ENCODE measurements around the gene BEND6.
"Not testable (repeated sequence)": the region's sequence is repeated elsewhere in the genome, so short reads cannot be mapped to it uniquely, and the experiment has no call there.

The BEND6 gene

DNA sequence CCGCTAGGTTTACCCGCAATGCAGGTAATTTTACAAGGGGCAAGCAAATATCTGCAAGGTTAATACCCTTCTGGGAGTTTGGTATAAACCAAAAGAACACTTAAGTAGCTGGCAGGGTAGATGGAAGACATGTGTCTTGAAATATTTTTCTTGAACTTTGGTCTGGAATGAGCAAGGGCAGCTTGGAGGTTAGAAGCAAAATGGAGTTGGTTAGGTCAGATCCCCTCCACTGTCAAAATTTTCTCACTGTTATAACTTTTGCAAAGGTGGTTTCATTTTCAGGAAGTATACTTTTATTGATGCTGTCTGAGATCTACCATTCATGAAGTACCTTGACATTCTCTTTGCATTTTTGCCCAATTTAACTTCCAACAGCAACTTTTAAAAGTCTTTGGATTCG lies 78.3 kb downstream of the BEND6 start:
- Histone ChIP-seq H3K27me3 (ENCODE audit: control insufficient read depth, insufficient read depth, low read length) (no peaks in the 10 kb centered on the region), H3K4me1 (ENCODE audit: control insufficient read depth, insufficient read depth, low read length) (peaks cover 12% of the 10 kb centered on the region), H3K27ac (ENCODE audit: low read depth, low read length) (no peak overlapping the region), H3K4me3 (ENCODE audit: low read depth, low read length) (no peak overlapping the region), H3K9ac (ENCODE audit: low read depth, low read length) (no peak overlapping the region), H3K36me3 (ENCODE audit: control insufficient read depth, insufficient read depth, low read length) (no peaks in the 10 kb centered on the region), H3K9me3 (ENCODE audit: control insufficient read depth, insufficient read depth, low read length) (no peaks in the 10 kb centered on the region)

DNA sequence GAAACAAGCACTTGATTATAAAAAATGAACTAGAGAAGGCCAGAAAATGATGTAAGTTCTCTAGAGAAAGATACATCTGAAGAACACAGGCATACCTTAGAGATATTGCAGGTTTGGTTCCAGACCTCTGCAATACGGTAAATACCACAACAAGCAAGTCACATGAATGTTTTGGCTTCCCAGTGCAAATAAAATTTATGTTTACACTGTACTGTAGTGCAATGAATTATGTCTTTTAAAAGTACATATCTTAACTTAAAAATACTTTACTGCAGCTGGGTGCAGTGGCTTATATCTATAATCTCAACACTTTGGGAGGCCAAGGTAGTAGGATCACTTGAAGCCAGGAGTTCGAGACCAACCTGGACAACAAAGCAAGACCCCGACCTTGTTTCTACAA lies 80.6 kb downstream of the BEND6 start:
- no peak overlapping the region for H3K9ac ChIP-seq (ENCODE audit: low read depth, low read length)
- no peaks in the 10 kb centered on the region for H3K27me3 ChIP-seq (ENCODE audit: control insufficient read depth, insufficient read depth, low read length)
- no peaks in the 10 kb centered on the region for H3K36me3 ChIP-seq (ENCODE audit: control insufficient read depth, insufficient read depth, low read length)
- H3K9me3 ChIP-seq (ENCODE audit: control insufficient read depth, insufficient read depth, low read length): no peaks in the 10 kb centered on the region
- H3K4me3 ChIP-seq (ENCODE audit: low read depth, low read length): no peak overlapping the region
- H3K27ac ChIP-seq (ENCODE audit: low read depth, low read length): no peak overlapping the region
- peaks cover 8% of the 10 kb centered on the region for H3K4me1 ChIP-seq (ENCODE audit: control insufficient read depth, insufficient read depth, low read length)

DNA sequence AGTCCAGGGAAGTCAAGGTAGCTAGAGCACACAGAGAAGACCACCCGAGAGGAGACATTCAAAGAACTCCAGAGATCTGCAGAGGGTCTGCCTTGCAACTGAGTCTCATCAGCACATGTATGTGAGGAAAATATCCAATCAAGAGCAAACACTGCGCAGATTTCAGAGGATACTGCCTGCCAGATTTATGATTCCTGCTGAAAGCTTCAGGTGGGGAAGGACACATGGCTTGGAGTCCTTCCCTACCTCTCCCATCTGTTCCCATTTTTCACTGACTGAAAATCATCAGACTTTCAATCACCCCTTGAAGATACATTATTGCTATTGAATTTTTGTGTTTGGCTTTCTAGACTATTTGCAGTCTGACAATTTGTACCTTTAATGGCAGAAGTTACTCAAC lies 84.0 kb downstream of the BEND6 start:
- H3K27me3 ChIP-seq (ENCODE audit: control insufficient read depth, insufficient read depth, low read length): no peaks in the 10 kb centered on the region
- H3K36me3 ChIP-seq (ENCODE audit: control insufficient read depth, insufficient read depth, low read length): no peaks in the 10 kb centered on the region
- H3K4me3 ChIP-seq (ENCODE audit: low read depth, low read length): no peak overlapping the region
- no peak overlapping the region for H3K9ac ChIP-seq (ENCODE audit: low read depth, low read length)
- no peaks in the 10 kb centered on the region for H3K9me3 ChIP-seq (ENCODE audit: control insufficient read depth, insufficient read depth, low read length)
- no peaks in the 10 kb centered on the region for H3K4me1 ChIP-seq (ENCODE audit: control insufficient read depth, insufficient read depth, low read length)
- no peak overlapping the region for H3K27ac ChIP-seq (ENCODE audit: low read depth, low read length)

DNA sequence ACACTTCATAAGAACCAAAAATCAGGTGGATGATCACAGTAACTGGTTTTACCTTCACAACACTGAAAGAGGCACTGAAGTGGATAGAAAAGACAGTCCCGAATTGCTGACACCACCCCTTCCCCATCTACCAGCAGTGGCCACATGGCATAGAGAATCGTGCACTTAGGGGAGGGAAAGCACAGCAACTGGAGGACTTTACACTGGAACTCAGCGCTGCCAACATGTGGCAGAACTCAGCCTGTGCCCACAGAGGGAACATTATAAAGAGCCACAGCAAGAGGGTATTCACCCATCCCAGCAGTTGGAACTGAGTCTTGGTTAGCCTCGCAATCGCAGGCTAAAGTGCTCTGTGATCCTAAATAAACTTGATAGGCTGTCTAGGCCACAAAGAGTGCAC lies 85.1 kb downstream of the BEND6 start:
- Histone ChIP-seq H3K27ac (ENCODE audit: low read depth, low read length) (no peak overlapping the region), H3K27me3 (ENCODE audit: control insufficient read depth, insufficient read depth, low read length) (no peaks in the 10 kb centered on the region), H3K36me3 (ENCODE audit: control insufficient read depth, insufficient read depth, low read length) (no peaks in the 10 kb centered on the region), H3K4me3 (ENCODE audit: low read depth, low read length) (no peak overlapping the region), H3K4me1 (ENCODE audit: control insufficient read depth, insufficient read depth, low read length) (no peaks in the 10 kb centered on the region), H3K9me3 (ENCODE audit: control insufficient read depth, insufficient read depth, low read length) (no peaks in the 10 kb centered on the region), H3K9ac (ENCODE audit: low read depth, low read length) (no peak overlapping the region)

DNA sequence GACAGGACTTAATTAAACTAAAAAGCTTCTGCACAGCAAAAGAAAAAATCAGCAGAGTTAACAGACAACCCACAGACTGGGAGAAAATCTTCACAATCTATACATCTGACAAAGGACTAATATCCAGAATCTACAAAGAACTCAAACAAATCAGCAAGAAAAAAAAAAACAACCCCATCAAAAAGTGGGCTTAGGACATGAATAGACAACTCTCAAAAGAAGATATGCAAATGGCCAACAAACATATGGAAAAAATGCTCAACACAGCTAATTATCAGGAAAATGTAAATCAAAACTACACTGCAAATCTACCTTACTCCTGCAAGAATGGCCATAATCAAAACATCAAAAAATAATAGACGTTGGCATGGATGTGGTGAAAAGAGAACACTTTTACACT lies 89.2 kb downstream of the BEND6 start:
- H3K9ac ChIP-seq (ENCODE audit: low read depth, low read length); H3K27me3 ChIP-seq (ENCODE audit: control insufficient read depth, insufficient read depth, low read length); H3K9me3 ChIP-seq (ENCODE audit: control insufficient read depth, insufficient read depth, low read length); H3K4me1 ChIP-seq (ENCODE audit: control insufficient read depth, insufficient read depth, low read length); H3K36me3 ChIP-seq (ENCODE audit: control insufficient read depth, insufficient read depth, low read length); H3K27ac ChIP-seq (ENCODE audit: low read depth, low read length); H3K4me3 ChIP-seq (ENCODE audit: low read depth, low read length): not testable (repeated sequence)

DNA sequence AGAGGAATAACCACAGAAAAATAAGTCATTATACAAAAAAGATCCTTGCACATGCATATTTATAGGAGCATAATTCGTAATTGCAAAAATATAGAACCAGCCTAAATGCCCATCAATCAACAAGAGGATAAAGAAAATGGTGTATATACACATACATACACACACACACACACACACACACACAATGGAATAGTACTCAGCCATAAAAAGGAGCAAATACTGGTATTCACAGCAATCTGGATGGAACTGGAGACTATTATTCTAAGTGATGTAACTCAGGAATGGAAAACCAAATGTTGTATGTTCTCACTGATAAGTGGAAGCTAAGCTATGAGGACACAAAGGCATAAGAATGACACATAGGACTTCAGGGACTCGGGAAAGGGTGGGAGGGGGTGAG lies 89.7 kb downstream of the BEND6 start:
- H3K9me3 ChIP-seq (ENCODE audit: control insufficient read depth, insufficient read depth, low read length): no peaks in the 10 kb centered on the region
- no peak overlapping the region for H3K9ac ChIP-seq (ENCODE audit: low read depth, low read length)
- no peaks in the 10 kb centered on the region for H3K27me3 ChIP-seq (ENCODE audit: control insufficient read depth, insufficient read depth, low read length)
- peaks cover 8% of the 10 kb centered on the region for H3K36me3 ChIP-seq (ENCODE audit: control insufficient read depth, insufficient read depth, low read length)
- no peak overlapping the region for H3K27ac ChIP-seq (ENCODE audit: low read depth, low read length)
- H3K4me3 ChIP-seq (ENCODE audit: low read depth, low read length): no peak overlapping the region
- no peaks in the 10 kb centered on the region for H3K4me1 ChIP-seq (ENCODE audit: control insufficient read depth, insufficient read depth, low read length)

DNA sequence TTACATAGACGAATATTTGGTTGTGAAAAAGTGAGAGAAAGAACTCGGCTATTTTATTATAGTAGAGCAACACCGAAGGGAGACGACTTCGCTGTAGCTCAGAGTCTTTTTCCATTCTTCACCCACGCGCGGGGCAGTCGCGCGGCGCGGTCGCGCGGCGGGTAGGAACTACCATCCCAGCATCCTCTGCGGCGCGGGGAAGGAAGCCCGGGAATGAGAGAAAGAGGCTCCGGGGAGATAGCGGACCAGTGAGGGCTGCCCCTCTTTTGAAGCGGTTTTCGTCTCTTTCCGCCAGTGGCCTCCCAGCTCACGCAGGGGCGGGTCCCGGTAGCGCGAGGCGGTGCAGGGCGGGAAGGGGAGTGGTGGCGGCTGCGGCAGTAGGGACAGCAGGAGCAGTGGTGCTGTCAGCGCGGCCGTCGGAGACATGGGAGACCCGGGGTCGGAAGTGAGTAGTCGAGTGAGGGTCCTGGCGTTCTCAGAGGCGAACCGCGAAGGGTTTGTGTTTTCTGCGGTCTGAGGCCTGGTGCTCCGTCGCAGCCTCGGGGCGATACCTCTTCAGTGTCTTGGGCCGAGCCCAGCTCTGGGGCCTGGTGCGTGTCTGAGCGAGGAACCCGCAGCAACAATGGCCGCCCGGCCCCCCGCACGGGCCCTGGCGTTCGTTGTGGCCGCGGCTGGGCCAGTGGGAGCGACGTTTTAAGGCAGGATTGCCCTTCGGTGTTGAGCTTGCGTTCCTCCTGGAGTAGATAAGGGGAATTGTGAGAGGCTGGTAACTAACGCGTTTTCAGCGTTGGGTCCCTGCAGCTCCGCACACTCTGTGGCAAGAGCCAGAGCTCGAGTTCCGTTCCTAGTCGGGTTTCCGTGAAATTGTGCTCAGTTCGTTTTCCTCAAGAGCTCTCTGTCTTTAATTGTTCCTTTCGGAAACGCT lies 91.7 kb downstream of the BEND6 start, which contains the start of gene KIAA1586:
Gene KIAA1586 (plus strand): TSS at position 362 of the 925 bp plus-strand sequence. CDS start 63 bp downstream, at position 425.
- Histone ChIP-seq H3K9ac (ENCODE audit: low read depth, low read length) (peak within 1 kb of the TSS; percentile 31), H3K4me3 (ENCODE audit: low read depth, low read length) (peak within 1 kb of the TSS; percentile 80), H3K27ac (ENCODE audit: low read depth, low read length) (peak within 1 kb of the TSS; percentile 78), H3K36me3 (ENCODE audit: control insufficient read depth, insufficient read depth, low read length) (peaks cover 22% of the 10 kb centered on the region)
- H3K4me1 ChIP-seq (ENCODE audit: control insufficient read depth, insufficient read depth, low read length); H3K27me3 ChIP-seq (ENCODE audit: control insufficient read depth, insufficient read depth, low read length); H3K9me3 ChIP-seq (ENCODE audit: control insufficient read depth, insufficient read depth, low read length): not testable (repeated sequence)

DNA sequence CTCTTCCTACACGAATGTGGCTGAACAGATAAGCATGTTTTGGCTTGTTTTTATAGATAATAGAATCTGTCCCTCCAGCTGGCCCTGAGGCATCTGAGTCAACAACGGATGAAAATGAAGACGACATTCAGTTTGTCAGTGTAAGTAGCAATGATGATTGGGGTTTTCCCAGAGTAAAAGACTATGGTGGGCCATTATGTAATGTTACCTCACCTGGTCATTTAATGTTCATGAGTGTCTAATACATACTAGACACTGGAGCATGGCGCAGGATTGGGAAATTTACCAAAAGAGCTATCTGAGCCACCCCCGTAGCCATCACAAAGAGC lies 92.3 kb downstream of the BEND6 start:
- H3K4me3 ChIP-seq (ENCODE audit: low read depth, low read length); H3K9me3 ChIP-seq (ENCODE audit: control insufficient read depth, insufficient read depth, low read length); H3K4me1 ChIP-seq (ENCODE audit: control insufficient read depth, insufficient read depth, low read length); H3K27me3 ChIP-seq (ENCODE audit: control insufficient read depth, insufficient read depth, low read length); H3K9ac ChIP-seq (ENCODE audit: low read depth, low read length); H3K27ac ChIP-seq (ENCODE audit: low read depth, low read length): not testable (repeated sequence)
- H3K36me3 ChIP-seq (ENCODE audit: control insufficient read depth, insufficient read depth, low read length): peaks cover 29% of the 10 kb centered on the region

DNA sequence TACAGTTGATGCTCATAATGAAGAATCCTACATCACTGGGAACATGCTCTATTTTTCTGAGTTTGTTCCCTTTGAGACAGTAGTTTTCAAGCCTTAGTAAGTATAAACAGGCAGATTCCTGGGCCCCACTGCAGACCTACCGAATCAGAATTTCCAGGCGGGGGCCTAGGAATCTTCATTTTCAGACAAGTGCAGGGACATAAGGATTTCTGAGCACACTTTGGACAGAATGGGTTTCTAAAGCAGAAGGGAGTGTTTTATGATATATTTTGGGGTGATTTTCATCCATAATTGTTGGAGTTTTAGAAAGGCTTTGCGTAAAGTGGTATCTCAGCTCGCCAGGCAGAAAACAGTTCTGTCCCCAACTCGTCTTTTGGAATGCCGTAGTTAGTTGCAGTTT lies 93.0 kb downstream of the BEND6 start:
- H3K27ac ChIP-seq (ENCODE audit: low read depth, low read length); H3K9ac ChIP-seq (ENCODE audit: low read depth, low read length): not testable (repeated sequence)

DNA sequence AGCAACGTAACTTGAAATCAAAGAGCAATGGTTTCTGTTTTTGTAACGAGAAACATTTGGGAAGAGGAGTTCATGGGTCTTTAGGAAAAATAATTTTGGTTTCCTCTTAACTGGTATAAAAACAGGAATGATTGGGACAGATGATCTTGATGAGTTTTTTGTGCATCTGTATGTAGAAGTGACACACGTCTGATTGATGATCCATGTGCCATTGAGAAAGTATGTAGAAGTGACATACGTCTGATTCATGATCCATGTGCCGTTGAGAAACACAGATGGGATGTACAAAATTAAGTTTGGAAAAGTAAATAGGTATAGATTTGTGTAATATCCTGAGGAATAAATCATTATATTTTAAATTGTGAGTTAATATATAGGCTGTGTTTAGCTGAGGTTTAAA lies 93.7 kb downstream of the BEND6 start:
- peaks cover 42% of the 10 kb centered on the region for H3K36me3 ChIP-seq (ENCODE audit: control insufficient read depth, insufficient read depth, low read length)
- no peak overlapping the region for H3K4me3 ChIP-seq (ENCODE audit: low read depth, low read length)
- H3K27me3 ChIP-seq (ENCODE audit: control insufficient read depth, insufficient read depth, low read length): no peaks in the 10 kb centered on the region
- no peaks in the 10 kb centered on the region for H3K9me3 ChIP-seq (ENCODE audit: control insufficient read depth, insufficient read depth, low read length)
- H3K27ac ChIP-seq (ENCODE audit: low read depth, low read length): no peak overlapping the region
- no peaks in the 10 kb centered on the region for H3K4me1 ChIP-seq (ENCODE audit: control insufficient read depth, insufficient read depth, low read length)
- no peak overlapping the region for H3K9ac ChIP-seq (ENCODE audit: low read depth, low read length)

More for the DNA sequence above, 93.0 kb downstream of the BEND6 start:
- H3K27me3 ChIP-seq (ENCODE audit: control insufficient read depth, insufficient read depth, low read length); H3K9me3 ChIP-seq (ENCODE audit: control insufficient read depth, insufficient read depth, low read length); H3K4me1 ChIP-seq (ENCODE audit: control insufficient read depth, insufficient read depth, low read length): not testable (repeated sequence)
- peaks cover 35% of the 10 kb centered on the region for H3K36me3 ChIP-seq (ENCODE audit: control insufficient read depth, insufficient read depth, low read length)
- H3K4me3 ChIP-seq (ENCODE audit: low read depth, low read length): peak overlapping the region; percentile 44

DNA sequence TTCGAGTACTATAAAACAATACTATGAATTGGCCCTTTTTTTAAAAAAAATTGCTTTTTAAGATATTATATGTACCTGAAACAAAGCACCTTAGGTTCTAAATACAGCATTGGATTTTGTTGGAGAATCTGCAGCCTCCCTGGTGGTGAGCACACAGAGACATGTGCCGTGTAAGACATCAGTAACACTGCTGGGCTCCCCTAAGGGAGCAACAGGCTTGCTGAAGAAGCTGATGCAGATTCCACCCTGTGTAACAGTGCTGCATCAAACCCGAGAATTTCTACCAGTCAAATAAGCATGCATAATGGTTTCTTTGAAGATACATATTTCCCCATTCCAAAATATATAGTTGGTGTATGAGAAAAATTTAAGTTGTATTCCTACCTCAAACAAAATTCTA lies 108.9 kb downstream of the BEND6 start:
- no peak overlapping the region for H3K4me3 ChIP-seq (ENCODE audit: low read depth, low read length)
- no peaks in the 10 kb centered on the region for H3K27me3 ChIP-seq (ENCODE audit: control insufficient read depth, insufficient read depth, low read length)
- H3K9ac ChIP-seq (ENCODE audit: low read depth, low read length): no peak overlapping the region
- no peaks in the 10 kb centered on the region for H3K4me1 ChIP-seq (ENCODE audit: control insufficient read depth, insufficient read depth, low read length)
- H3K27ac ChIP-seq (ENCODE audit: low read depth, low read length): no peak overlapping the region
- H3K9me3 ChIP-seq (ENCODE audit: control insufficient read depth, insufficient read depth, low read length): no peaks in the 10 kb centered on the region
- peaks cover 13% of the 10 kb centered on the region for H3K36me3 ChIP-seq (ENCODE audit: control insufficient read depth, insufficient read depth, low read length)

All from HUES48 (cell line).